Measurements from ENCODE around the gene MSLN. TPM values are rescaled to one million over a fixed set of nuclear protein-coding genes. Genes with fewer than 3 reads are reported as not detected.

The MSLN gene
- not detected in 2 replicates for polyA plus RNA-seq

GRCh38 chr16:760545-761343 lies at the start of gene MSLN:
TSS of gene MSLN (plus strand) at chr16:760734. CDS start at chr16:762681, 1,947 bp downstream.

GRCh38 chr16:714558-715476 lies 45.7 kb upstream of the MSLN start, which contains the start of gene METRN:
TSS of gene METRN (plus strand) at chr16:715118. CDS start at chr16:715290, 172 bp downstream.

DNA sequence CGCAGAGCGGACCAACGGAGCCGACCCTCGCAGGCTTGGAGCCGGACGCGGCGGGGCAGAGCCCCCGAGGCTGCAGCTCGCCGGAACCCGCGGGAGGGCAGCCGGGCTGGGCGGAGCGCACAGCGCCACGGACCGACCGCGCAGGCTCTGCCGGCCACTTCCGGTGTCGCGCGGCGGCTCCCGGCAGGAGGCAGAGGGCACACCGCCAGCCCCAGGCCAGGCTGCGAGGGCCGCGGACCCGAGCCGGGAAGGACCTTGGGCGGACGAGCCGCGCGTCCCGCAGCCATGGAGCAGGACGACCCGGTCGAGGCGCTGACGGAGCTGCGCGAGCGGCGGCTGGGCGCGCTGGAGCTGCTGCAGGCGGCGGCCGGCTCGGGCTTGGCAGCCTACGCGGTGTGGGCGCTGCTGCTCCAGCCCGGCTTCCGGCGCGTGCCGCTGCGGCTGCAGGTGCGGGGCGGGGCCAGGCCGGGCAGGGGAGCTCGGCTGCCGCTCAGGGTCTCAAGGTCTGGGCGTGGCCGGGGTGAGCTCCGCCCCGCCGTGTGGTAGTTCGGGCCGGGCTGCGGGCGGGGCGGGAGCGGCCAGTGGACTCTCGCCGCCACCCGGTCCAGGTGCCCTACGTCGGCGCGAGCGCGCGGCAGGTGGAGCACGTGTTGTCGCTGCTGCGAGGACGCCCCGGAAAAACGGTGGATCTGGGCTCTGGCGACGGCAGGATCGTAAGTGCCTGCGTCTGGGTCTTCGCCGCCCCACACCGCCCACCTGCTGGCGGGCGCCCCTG lies 39.4 kb upstream of the MSLN start, which contains the start of gene ANTKMT:
Gene ANTKMT (plus strand): TSS at position 157 of the 775 bp plus-strand sequence. CDS start 129 bp downstream, at position 286.

GRCh38 chr16:726438-727290 lies 33.9 kb upstream of the MSLN start, which contains the start of the genes CCDC78 and HAGHL:
TSS of gene CCDC78 (minus strand) at chr16:726443. CDS start at chr16:726367, 76 bp downstream.
TSS of gene HAGHL (plus strand) at chr16:727106. CDS start at chr16:727510, 404 bp downstream.

DNA sequence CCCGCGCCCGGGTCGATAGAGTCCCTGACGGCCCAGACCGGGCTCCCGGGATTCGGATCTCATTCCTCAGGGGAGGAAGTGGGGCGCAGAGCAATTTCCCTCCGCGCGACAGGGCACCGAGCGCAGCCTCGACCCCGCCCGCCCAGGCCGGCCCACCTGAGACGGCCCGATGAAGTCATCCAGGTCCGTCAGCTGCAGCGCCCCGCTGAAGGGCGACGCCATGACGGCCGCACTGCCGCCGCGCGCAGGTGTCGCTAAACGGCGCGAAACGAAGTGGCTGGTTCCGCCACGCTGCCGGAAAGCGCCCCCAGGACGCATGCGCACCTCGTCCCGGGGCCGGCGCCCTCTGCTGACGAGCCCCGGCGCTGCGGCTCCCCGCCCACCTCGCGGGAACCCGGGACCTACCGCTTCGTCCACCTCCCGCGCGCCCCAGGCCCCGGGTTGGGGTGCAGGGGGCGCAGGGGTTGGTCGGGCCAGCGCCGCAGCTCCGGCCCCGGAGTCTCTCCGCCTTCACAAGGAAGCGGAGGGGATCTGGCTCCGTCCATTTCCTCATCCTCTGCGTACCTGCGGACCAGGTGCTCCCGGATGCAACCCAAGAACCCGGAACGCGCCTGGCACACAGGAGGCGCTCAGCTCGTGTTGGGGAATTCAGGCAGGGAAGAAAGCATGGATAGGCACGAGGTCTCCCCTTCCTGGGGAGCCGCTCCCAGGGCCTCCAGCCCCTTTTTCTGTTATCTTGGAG lies 19.6 kb upstream of the MSLN start, which contains the start of gene CIAO3:
Gene CIAO3 (minus strand): TSS at position 234 of the 742 bp plus-strand sequence. CDS start 12 bp downstream, at position 222.

DNA sequence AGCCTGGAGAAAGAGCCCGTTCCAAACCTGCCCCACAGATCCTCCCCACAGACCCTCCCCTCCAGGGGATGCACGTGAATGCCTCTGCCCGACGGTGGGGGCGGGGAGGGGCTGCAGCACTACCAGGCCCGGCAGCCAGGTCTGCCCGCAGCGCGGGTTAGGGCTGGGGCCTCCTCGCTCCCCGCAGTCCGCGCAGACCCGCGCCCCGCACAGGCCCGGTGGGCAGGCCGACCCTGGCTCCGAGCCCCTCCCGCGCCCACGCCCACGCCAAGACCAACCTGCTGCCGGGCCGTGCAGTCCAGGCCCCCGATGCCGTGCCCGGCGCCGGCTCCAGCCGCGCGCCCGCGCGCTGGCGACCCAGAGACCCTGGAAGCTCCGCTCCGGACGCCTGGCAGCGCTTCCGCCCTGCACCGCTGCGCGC lies 27.5 kb downstream of the MSLN start, which contains the start of gene RPUSD1:
Gene RPUSD1 (minus strand): TSS at position 404 of the 421 bp plus-strand sequence. CDS start 644 bp downstream, outside the sequence.

GRCh38 chr16:788399-789126 lies 28.0 kb downstream of the MSLN start, which contains the start of gene CHTF18:
TSS of gene CHTF18 (plus strand) at chr16:788620. CDS start at chr16:788685, 65 bp downstream.

DNA sequence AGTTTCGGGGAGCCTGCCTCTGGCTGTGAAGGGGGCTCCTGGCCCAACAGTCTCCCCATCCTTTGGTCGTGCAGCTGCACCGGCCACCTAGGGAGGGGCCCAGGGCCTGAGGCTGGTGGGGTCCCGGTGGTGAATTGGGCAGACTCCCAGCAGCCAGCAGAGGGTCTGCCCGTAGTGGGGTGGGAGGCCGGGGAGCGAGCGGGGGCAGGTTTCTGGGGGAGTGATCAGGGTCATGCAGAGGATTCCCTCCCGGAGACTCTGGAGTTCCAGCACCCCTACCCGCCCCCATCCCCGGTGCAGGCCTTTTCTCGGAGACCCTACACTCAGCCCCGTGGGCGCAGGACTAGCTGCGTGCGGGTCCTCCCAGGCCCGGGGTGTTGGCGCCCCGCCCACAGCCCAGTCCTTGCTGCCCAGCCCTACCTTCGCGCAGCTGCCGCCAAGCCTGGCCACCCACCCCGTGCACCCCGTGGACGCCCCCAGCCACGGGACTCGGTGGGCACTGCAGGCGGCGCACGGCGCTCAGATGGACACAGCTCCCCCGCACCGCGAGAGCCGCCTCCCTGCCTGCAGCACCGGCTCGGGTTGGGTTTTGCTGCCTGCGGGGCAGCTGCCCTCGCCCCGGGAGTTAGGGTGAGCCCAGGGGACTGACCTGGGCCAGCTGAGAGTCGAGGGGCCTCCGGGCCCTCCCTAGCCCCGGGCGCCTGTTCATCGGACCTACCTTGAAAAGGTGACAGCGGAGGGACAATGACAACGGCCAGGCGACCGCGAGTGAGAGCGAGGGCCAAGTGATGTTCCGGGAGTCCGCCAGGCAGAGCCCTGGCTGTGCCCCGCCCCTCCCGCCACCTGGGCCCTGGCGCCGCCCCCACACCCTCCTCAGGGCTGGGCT lies 39.7 kb downstream of the MSLN start, which contains the start of gene GNG13:
Gene GNG13 (minus strand): TSS at position 787 of the 886 bp plus-strand sequence. CDS start 1,657 bp downstream, outside the sequence.

Other genes starting within 250 kb of the MSLN start
- gene CAPN15, start 233.0 kb upstream of the MSLN start, polyA plus RNA-seq: 0.31 and 0.76 TPM in 2 replicates
- gene PRR35, start 200.3 kb upstream of the MSLN start, polyA plus RNA-seq: not detected in 2 replicates
- gene NHLRC4, start 193.7 kb upstream of the MSLN start, polyA plus RNA-seq: not detected in 2 replicates
- 0.84 and 1.6 TPM in 2 replicates for gene PIGQ, start 190.8 kb upstream of the MSLN start, polyA plus RNA-seq
- 0.60 and 4.0 TPM in 2 replicates for gene RAB40C, start 170.7 kb upstream of the MSLN start, polyA plus RNA-seq
- gene WFIKKN1, start 129.7 kb upstream of the MSLN start, polyA plus RNA-seq: 0.16 and 0.27 TPM in 2 replicates
- 32.5 and 32.9 TPM in 2 replicates for gene METTL26, start 124.4 kb upstream of the MSLN start, polyA plus RNA-seq
- gene MCRIP2, start 118.9 kb upstream of the MSLN start, polyA plus RNA-seq: 3.1 and 7.9 TPM in 2 replicates
- 1.5 and 2.0 TPM in 2 replicates for gene WDR90, start 111.4 kb upstream of the MSLN start, polyA plus RNA-seq
- gene RHOT2, start 92.6 kb upstream of the MSLN start, polyA plus RNA-seq: 7.1 and 8.1 TPM in 2 replicates
- gene RHBDL1, start 85.1 kb upstream of the MSLN start, polyA plus RNA-seq: 0.89 and 2.3 TPM in 2 replicates
- gene STUB1, start 80.3 kb upstream of the MSLN start, polyA plus RNA-seq: 61.7 and 72.9 TPM in 2 replicates
- 7.3 and 7.9 TPM in 2 replicates for gene JMJD8, start 76.4 kb upstream of the MSLN start, polyA plus RNA-seq
- 0.24 and 0.59 TPM in 2 replicates for gene WDR24, start 70.3 kb upstream of the MSLN start, polyA plus RNA-seq
- 8.0 and 22.9 TPM in 2 replicates for gene FBXL16, start 54.9 kb upstream of the MSLN start, polyA plus RNA-seq
- gene METRN, start 45.6 kb upstream of the MSLN start, polyA plus RNA-seq: 0.09 and 0.34 TPM in 2 replicates
- 8.9 and 12.8 TPM in 2 replicates for gene ANTKMT, start 39.6 kb upstream of the MSLN start, polyA plus RNA-seq
- gene CCDC78, start 34.3 kb upstream of the MSLN start, polyA plus RNA-seq: not detected in 2 replicates
- gene HAGHL, start 33.6 kb upstream of the MSLN start, polyA plus RNA-seq: 0.38 and 3.0 TPM in 2 replicates
- gene CIAO3, start 19.7 kb upstream of the MSLN start, polyA plus RNA-seq: 1.2 and 3.4 TPM in 2 replicates
- gene RPUSD1, start 27.6 kb downstream of the MSLN start, polyA plus RNA-seq: 2.8 and 5.1 TPM in 2 replicates
- gene CHTF18, start 27.9 kb downstream of the MSLN start, polyA plus RNA-seq: 0.39 and 1.4 TPM in 2 replicates
- 2,278 and 2,470 TPM in 2 replicates for gene GNG13, start 40.0 kb downstream of the MSLN start, polyA plus RNA-seq
- gene LMF1, start 210.2 kb downstream of the MSLN start, polyA plus RNA-seq: 4.4 and 7.5 TPM in 2 replicates
- gene SOX8, start 221.0 kb downstream of the MSLN start, polyA plus RNA-seq: 0.12 and 0.13 TPM in 2 replicates